ENCODE results near the gene SPIRE2. TPM values are rescaled to one million over a fixed set of nuclear protein-coding genes. Genes with fewer than 3 reads are reported as not detected.
A peak's percentile ranks its signal among the peaks of the same experiment; 100 is the strongest.

Gene SPIRE2
- total RNA-seq, 1 donor from 2014 or later = 41.6 TPM

DNA sequence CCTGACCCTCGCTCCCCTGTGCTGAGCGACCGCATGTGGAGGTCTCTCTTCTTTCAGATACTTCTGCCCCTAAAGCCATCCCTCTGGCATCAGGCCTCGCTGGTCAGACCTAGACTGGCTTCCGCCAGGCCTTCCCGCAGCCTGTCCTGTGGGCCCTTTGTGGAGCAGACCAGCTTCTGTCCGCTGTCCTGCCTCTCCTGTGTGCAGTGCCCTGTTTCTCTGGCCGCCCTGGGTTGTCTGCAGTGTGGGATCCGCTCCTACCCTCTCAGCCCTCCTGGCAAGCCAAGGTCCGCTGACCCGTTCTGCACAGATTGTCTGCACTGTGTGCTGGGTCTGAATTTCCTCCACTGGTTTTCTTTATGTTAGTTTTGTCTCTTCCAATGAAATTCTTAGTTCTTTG lies 68.9 kb downstream of the SPIRE2 start:
- no peak for DNase-seq (ENCODE audit: low spot score)

- no peak for DNase-seq (ENCODE audit: low spot score)
Observed at GRCh38 chr16:89898201-89898967, 70.1 kb downstream of the SPIRE2 start.

DNA sequence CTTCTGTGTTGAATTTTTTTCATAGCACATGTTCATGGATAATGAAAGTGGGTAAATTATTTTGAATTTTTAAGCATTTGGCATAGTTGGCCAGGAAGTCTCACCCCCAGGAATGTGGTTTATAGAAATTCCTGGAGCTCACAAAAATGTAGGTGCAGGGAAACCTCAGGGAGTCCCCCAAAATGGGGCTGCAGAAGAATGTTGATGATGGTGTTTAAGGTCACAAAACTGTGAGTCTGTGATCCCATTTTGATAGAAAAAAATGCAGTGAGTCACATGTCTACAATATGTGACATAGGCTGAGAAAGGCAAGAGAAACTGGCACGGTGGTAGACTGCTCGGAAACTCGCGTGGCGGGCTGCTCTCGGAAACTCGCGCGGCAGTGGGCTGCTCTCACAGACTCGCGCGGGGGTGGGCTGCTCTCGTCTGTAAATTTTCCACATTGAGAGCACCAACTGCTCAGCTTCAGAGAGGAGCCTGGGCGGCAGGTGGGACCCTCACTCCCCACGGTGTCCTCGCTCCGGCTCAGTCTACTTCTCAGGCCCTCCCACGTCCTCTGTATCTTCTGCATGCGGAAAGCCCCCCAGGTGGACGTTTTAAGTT lies 71.7 kb downstream of the SPIRE2 start:
- no peak for DNase-seq (ENCODE audit: low spot score)

DNA sequence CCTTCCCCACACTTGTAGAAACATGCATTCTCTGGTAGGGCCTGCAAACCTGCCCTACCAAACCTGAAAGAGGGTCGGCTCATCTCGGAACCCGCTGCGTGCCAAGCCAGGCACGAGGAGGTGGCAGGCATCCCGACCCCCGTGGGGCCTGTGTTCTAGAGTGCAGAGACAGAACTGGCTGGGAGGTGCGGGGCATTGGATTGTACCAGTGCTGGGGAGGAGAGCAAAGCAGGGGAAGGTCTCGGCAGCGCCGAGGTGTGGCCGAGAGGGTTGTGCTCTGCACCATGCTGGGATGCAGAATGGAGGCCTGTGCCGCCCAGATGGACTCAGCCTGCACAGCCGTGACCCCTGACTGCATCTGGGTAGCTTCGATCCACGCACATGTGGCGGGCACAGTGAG lies 72.6 kb downstream of the SPIRE2 start:
- no peak for DNase-seq (ENCODE audit: low spot score)

DNA sequence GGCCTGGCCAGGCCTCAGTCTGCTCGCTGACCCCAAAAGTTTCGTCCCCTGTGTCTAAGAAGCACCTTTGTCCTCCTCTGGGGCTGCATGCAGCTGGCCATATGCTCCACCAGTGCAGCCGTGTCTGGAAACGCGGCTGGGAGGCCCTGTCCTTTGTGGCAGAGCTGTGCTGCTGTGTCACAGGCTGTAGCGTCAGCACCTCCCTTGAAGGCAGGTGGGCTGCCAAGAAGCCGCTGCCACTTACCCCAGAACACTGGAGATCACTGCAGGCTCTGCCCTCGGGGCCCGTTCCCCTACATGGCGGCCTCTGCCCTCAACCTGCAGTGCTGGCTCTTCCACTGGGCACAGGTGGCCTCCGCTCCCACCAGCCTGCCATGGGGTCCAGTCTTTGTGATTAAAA lies 74.7 kb downstream of the SPIRE2 start:
- DNase-seq (ENCODE audit: low spot score) = no peak

DNA sequence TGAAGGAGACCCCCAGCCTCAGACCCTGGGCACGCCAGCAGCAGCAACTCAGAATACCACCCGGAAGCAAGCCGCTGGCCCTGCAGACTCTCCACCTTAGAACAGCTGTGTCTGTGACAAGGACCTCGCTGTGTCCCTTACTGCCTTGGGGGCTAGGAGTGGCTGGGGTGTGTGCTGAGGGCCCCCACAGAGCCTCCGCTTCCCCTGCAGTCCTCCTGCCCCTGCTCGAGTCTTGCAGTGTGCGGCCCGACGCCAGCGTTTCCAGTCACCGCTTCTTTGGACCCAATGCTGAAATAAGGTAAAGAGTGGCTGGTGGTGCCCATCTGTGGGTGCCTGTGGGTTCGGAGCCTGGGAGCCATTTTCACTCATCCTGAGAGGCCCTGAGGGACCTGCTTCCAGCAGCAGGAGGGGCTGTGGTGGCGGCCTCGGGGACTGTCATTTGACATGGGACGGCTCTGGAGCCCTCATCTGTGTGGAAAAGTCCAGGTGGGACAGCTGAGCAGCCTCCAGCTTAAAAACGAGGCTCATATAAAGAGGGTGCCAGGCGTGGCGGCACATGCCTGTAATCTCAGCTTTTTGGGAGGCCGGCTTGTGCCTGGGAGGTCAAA lies 75.7 kb downstream of the SPIRE2 start:
- no peak for DNase-seq (ENCODE audit: low spot score)

DNA sequence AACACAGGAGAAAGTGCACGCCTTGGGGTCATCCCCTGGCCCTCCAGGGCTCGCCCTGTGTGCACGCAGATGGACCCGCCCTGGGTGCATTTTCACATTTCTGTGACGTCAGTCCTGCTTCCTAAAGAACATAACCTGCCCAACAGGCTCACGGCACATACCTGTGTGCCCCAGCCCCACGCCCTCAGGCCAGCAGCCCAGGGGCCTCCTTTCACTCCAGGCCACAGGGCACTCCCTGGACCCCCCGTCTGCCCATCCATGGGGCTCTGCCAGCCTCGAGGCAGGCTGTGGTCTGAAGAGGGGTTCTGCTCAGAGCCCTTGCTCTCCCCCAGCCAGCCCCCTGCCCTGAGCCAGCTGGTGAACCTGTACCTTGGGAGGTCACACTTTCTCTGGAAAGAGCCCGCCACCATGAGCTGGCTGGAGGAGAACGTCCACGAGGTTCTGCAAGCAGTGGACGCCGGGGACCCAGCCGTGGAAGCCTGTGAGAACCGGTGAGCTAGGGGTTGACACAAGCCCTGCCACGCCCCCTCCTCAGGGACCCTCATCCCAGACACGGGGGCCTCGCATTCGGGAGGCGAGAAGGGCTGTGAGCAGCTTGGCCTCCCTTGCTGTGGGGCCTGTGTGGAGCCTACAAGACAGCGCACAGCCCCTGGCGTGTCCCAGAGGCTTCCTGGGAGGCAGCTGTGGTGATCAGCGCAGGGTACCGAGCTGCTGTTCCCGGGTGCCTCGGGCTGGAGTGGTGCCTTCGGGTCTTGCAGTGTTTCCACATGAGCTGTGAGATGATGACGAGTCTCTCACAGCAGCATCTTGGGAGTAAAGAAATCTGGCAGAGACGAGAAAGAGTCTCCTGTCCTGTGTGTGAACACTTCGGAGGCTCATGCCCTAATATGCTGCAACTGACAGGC lies 76.6 kb downstream of the SPIRE2 start:
- DNase-seq (ENCODE audit: low spot score) = no peak

- no peak for DNase-seq (ENCODE audit: low spot score)
Observed at GRCh38 chr16:89905511-89906139, 77.3 kb downstream of the SPIRE2 start.

- no peak for DNase-seq (ENCODE audit: low spot score)
Observed at GRCh38 chr16:89906140-89907025, 78.1 kb downstream of the SPIRE2 start.

GRCh38 chr16:89907055-89907814 lies 79.0 kb downstream of the SPIRE2 start:
- no peak for DNase-seq (ENCODE audit: low spot score)

DNA sequence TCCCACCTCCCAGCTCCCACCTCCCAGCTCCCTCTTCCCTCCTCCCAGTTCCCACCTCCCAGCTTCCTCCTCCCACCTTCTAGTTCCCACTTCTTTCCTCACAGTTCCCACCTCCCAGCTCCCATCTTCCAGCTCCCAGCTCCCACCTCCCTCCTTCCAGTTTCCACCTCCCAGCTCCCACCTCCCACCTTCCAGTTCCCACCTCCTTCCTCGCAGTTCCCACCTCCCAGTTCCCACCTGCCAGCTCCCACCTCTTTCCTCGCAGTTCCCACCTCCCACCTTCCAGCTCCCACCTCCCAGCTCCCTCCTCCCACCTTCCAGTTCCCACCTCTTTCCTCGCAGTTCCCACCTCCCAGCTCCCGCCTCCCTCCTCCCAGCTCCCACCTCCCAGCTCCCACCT lies 80.0 kb downstream of the SPIRE2 start:
- DNase-seq (ENCODE audit: low spot score) = no peak

DNA sequence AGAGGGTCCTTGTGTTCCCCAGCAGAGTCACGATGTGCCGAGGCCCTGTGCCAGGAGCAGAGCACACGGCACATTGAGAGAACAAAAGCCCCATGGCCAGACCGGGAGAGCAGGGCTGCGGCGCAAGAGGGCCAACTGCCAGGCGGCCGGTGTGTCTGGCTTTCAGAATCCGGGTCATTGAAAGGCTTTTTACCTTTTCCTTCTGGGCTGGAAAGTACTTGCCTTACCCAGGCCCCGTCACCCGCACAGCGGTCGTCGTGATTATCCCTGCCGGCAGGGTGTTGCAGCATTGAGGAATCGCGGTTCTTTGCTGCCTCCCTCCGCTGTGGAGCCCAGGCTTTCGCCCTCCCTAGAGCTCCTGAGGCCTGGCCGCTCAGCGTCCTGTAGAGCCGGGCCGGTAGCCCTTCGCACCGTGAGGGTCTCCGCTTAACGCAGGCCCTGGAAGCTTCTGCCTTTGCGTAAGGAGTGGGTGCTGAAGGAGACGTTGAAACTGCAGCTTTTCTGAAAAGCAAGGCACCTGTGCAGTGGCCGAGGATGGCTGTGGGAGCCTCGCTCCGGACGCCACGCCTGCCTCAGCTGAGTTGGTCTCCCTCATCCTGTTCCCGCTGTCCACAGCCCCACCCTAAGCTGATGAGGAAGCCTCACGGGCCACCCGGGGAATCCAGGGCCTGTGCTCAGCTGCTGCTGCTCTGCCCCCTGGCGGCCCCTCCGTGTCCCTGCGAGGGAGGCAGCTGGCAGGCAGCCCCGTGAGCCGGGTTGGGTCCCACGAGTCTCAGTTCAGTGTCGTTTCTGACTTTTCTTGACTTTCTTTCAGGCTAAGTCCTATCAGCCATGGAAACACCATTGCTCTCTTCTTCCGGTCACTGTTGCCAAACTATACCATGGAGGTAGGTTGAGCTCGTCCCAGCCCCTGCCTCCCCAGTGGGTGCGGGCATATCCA lies 81.8 kb downstream of the SPIRE2 start:
- peak; percentile 76 for DNase-seq (ENCODE audit: low spot score)

DNA sequence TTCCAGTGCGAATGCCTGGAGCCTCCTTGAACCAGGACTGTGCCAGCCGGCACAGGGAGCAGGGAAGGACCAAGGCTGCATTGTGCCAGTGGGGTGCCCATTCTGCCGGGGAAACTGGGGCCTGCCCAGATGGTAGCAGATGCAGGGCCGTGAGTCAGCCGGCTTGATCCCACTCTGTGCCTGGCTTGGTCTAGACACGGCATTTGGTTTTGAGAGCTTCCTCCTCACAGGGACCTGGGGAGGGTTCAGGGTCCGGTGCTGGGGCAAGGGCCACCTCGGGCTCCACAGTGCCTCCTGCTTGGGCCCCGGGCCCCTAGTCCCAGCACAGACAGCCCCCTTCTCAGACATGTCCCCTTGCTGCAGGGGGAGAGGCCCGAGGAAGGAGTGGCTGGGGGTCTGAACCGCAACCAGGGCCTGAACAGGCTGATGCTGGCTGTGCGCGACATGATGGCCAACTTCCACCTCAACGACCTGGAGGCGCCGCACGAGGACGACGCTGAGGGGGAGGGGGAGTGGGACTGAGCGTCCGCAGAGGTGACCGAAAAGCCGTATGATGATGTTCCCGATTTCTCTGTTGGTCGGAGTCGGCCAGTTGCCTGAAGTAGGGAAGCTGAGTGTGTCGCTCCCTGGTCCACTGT lies 82.6 kb downstream of the SPIRE2 start:
- DNase-seq (ENCODE audit: low spot score) = no peak

DNA sequence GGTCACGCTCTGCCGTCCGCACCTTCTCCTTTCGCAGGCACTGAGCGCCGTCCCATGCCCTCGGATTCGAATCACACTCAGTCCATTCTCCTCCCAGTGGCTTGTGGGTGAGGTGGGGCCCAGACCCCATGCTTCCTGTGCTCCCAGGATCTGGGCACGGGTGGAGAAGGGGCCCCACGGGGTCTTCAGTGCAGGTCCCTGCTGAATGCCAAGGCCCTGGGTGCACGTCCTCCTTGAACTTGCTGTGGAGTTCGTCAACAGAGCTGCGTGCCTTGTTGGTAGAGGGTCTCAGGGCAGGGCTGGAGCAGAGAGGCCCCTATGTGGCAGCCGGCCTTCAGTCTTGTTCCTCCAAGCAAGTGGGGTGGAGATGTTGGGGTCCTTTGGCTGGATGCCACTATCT lies 83.1 kb downstream of the SPIRE2 start:
- DNase-seq (ENCODE audit: low spot score) = no peak

GRCh38 chr16:89912143-89912542 lies 83.9 kb downstream of the SPIRE2 start:
- no peak for DNase-seq (ENCODE audit: low spot score)

- DNase-seq (ENCODE audit: low spot score) = no peak
Observed at GRCh38 chr16:89912627-89913026, 84.4 kb downstream of the SPIRE2 start.

- no peak for DNase-seq (ENCODE audit: low spot score)
Observed at GRCh38 chr16:89913408-89914387, 85.4 kb downstream of the SPIRE2 start.
